HG03095 (cell line): ENCODE data around the gene TMEM114.

Source experiments
- ATAC-seq: cut with Tn5 transposase; IDR thresholded peaks from one replicate; pipeline ENCODE4 v1.9.1; 2021; ENCODE audit warnings: moderate library complexity; ENCODE audit not compliant: unreplicated experiment

Gene TMEM114

DNA sequence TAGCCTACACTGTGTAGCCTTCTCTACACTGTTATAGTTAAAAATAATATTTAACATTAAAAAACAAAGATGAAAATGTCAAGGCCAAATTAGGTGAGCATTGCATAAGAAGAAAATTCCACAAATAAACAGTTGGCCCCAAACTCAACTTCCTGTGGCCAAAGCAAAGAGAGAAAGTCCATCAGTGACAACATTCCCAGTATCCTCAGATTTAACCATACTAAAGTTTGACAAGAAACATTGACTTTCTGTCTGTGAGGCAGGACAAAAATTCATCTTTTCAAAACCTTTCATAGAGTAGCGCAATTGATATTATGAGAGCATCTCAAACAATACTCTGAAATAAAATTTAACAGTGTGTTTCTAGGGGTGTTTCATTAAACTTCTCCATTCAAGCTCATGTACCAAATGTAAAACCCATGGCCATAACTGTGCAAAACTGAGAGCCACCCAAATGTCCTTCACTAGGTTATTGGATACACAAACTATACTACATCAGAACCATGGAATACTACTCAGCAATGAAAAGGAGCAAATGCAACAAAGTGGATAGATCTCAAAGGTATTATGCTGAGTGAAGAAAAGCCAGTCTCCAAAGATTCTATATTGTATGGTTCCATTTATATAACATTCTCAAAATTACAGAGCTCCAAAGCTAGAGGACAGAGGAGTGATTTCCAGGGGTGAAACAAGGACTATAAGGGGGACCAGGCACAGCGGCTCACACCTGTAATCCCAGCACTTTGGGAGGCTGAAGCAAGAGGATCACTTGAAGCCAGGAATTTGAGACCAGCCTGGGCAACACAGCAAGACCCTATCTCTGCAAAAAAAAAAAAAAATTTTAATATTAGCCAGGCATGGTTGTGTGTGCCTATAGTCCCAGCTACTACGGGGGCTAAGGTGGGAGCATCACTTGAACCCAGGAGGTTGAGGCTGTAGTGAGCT lies 38.7 kb downstream of the TMEM114 start:
- no peak for ATAC-seq

DNA sequence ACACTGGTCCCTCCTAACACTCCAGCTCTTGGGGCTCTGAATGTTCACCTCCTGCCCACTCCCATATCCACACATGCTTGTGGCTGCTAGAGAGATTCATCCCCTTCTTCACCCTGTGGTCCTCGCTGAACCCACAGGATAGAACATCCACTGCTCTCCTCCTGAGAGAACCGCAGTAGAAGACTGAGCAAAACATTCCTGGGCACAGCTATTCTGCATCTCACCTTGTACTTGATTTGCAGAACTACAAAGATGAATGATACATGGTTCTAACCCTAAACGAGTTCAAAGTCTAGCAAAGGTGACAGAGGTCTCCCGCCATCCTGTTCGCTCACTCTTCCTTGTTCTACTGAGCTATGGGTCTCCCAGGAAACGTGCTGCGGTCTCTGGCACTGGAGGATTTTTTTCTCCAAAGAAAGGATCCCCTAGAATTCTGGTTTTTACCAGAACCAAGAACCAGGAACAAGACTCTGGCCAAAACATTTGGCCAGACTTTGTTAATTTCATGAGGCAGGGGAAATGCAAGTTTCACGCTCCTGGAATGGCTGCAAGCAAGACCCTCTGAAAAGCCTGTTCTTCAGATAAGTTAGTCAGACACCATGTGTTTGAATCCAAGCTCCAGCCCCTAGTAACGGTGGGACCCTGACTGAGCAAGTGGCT lies 39.5 kb downstream of the TMEM114 start:
- ATAC-seq: no peak

DNA sequence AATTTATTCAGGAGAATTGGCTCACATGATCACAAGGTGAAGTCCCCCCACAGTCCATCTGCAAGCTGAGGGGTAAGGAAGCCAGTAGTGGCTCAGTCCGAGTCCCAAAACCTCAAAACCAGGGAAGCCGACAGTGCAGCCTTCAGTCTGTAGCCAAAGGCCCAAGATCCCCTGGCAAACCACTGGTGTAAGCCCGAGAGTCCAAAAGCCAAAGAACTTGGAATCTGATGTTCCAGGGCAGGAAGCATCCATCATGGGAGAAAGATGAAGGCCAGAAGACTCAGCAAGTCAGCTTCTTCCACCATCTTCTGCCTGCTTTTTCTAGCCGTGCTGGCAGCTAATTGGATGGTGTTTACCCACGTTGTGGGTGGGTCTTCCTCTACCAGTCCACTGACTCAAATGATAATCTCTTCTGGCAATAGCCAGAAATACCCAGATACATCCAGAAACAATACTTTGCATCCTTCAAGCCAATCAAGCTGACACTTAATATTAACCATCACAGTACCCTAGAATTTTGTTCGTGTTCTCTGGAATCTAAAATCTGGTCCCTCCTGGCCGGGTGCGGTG lies 40.4 kb downstream of the TMEM114 start:
- no peak for ATAC-seq

- ATAC-seq: no peak
Measured at GRCh38 chr16:8548166-8548565, 42.1 kb downstream of the TMEM114 start.

DNA sequence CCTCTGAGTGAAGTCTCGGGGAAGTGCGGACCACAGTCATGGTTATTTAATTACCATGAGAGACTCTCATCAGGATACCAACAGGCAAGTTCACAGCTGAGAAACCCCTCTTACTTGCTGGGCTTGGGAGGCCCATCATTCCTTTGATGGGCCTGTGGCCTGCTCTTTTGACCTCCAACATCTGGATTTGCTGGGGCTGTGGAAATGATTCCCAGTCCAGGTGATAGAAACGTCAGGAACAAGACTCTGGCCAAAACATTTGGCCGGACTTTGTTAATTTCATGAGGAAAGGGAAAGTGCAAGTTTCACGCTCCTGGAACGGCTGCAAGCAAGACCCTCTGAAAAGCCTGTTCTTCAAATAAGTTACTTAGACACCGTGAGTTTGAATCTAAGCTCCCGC lies 42.5 kb downstream of the TMEM114 start:
- no peak for ATAC-seq

GRCh38 chr16:8544406-8544805 lies 45.9 kb downstream of the TMEM114 start:
- no peak for ATAC-seq

DNA sequence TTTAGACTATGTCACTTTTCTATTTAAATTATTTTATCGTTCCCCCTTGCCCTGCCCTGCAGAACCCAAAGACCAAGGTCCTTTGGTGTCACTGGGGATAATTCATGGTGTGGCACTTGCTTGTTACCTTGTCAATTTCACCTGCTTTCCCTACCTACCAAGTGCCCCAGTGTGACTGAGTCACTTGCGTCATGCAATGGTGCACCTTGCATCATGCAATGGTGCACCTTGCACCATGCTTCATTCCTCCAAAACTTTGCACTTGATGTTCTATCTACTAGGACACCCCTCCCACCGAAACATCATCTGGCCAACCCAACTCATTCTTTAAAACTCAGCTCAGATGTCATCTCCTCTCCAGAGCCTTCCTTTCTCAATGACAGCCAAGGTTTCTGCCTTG lies 47.1 kb downstream of the TMEM114 start:
- no peak for ATAC-seq

DNA sequence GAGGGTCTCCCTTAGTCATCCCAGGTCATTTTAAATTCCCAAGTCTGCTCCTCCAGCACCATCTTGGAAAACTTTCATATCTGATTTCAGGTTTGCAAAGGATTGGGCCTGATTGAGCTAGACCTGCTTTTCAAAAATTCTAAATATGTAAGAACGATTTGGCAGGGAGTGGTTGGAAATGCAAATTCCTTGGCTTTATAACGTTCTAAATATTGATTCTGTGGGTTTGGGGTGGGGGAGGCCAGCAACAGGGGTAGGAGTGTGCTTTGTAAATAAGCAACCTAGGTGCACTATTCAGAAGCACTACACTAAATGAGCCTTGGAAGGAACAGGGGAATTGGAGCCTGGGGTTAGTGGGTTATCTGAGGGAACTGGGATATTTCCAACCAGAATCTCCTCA lies 47.9 kb downstream of the TMEM114 start:
- ATAC-seq: no peak

GRCh38 chr16:8541868-8542267 lies 48.4 kb downstream of the TMEM114 start:
- ATAC-seq: no peak

- no peak for ATAC-seq
Measured at GRCh38 chr16:8537691-8538342, 52.5 kb downstream of the TMEM114 start.

GRCh38 chr16:8533509-8533908 lies 56.8 kb downstream of the TMEM114 start:
- ATAC-seq: no peak

GRCh38 chr16:8530752-8531384 lies 59.4 kb downstream of the TMEM114 start:
- ATAC-seq: no peak

DNA sequence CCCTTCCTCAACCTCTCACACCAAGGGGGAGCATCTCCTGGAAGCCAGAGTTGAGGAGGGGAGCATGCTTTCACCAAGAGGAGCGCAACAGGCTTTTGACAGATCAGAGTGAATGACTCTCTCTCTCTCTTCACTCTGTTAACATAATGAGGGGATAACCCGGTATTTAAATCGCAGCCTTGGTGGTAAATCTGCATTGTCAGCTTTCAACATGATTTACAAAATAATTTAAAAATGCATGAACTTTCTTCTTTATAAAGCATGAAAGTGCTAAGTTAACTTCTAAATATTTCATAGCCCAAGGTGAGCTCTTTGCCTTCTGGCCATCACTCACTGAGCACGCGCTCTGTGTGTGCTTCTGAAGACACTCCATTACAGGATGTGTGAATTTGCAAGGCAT lies 61.8 kb downstream of the TMEM114 start:
- ATAC-seq: no peak

- no peak for ATAC-seq
Measured at GRCh38 chr16:8523932-8524331, 66.4 kb downstream of the TMEM114 start.

- no peak for ATAC-seq
Measured at GRCh38 chr16:8522757-8523156, 67.6 kb downstream of the TMEM114 start.

- ATAC-seq: no peak
Measured at GRCh38 chr16:8519643-8520042, 70.7 kb downstream of the TMEM114 start.
